Gastrocnemius medialis (tissue), 4 donors: ENCODE results near the gene THSD4. TPM values are rescaled to one million over a fixed set of nuclear protein-coding genes. Genes with fewer than 3 reads are reported as not detected.

ENCODE experiments used
- ATAC-seq, 2 donors: fragments of 150-250 bp; one replicate each; pipeline ENCODE4 v1.9.1; 2016
- DNase-seq, 2 donors: peaks; one replicate each; pipeline ENCODE4 v3.0.0-alpha.2; 2019
- H3K27ac ChIP-seq, 4 donors: fragments of 200-600 bp; sonication (generic); 1 replicate in 1 of 4; 2 replicates in 3 of 4; pipeline ENCODE4 v1.5.1; 2016 to 2018; ENCODE audit warnings: mild to moderate bottlenecking in 2 of 4, moderate library complexity in 1 of 4
- H3K27me3 ChIP-seq, 3 donors: fragments of 200-600 bp; sonication (generic) in 2 of 3; 1 replicate in 1 of 3; 2 replicates in 2 of 3; pipeline versions ENCODE4 v1.5.1 to v1.6.0; 2016 to 2019; ENCODE audit warnings: mild to moderate bottlenecking in 1 of 3, moderate library complexity in 1 of 3
- H3K36me3 ChIP-seq, 2 donors: fragments of 200-600 bp; sonication (generic) in 1 of 2; one replicate each; pipeline ENCODE4 v1.5.1; 2017 to 2018
- H3K4me1 ChIP-seq, 2 donors: fragments of 200-600 bp; sonication (generic) in 1 of 2; one replicate each; pipeline ENCODE4 v1.5.1; 2016 to 2017; ENCODE audit warnings: mild to moderate bottlenecking in 2 of 2
- H3K4me3 ChIP-seq, 4 donors: fragments of 200-600 bp; sonication (generic) in 3 of 4; 1 replicate in 1 of 4; 2 replicates in 3 of 4; pipeline ENCODE4 v1.5.1; 2016 to 2019; ENCODE audit warnings: mild to moderate bottlenecking in 2 of 4
- H3K9me3 ChIP-seq, 3 donors: fragments of 200-600 bp; sonication (generic) in 2 of 3; 1 replicate in 1 of 3; 2 replicates in 2 of 3; pipeline ENCODE4 v1.5.1; 2016 to 2019
- CTCF ChIP-seq, 5 experiments: fragments of 450-650 bp in 3 of 5; fragments of 200-600 bp in 2 of 5; sonication (generic) in 2 of 5; IDR thresholded peaks in 4 of 5; conservative IDR thresholded peaks in 1 of 5; 1 replicate in 4 of 5; 2 replicates in 1 of 5; pipeline ENCODE4 v1.5.1; 2016 to 2019; ENCODE audit warnings: antibody characterized with exemption in 5 of 5, mild to moderate bottlenecking in 3 of 5, moderate library complexity in 3 of 5
- POLR2A ChIP-seq, 2 donors: fragments of 450-650 bp; IDR thresholded peaks; one replicate each; pipeline ENCODE4 v1.6.1; 2017; ENCODE audit warnings: antibody characterized with exemption in 2 of 2, mild to moderate bottlenecking in 2 of 2, moderate library complexity in 2 of 2
- in situ Hi-C, 4 donors: fragments of 200-750 bp; cut with MboI; loops; one replicate each; pipeline versions ENCODE4 v1.15.0 to v1.8.0; 2017; ENCODE audit warnings: low sequenced_read_pairs in 4 of 4
- intact Hi-C: fragments of 100-400 bp; cut with DNase I; formaldehyde crosslinking; loops from one replicate; pipeline ENCODE4 v1.15.1; 2023; ENCODE audit warnings: low total_unique reads
- total RNA-seq, 4 donors: library from RNA; depleted of rRNA; stranded (reverse); fragments of >200 nt; gene quantifications; one replicate each; pipeline versions ENCODE4 v1.1.0 to v1.2.3, GENCODE V29; 2016

THSD4 gene
- total RNA-seq: 1 to 10 TPM in 1 of 4 donors, under 1 TPM in 3; 0.35 to 3.1 (median 0.60) TPM

GRCh38 chr15:71114887-71115566 lies at the start of gene THSD4:
TSS of gene THSD4 (plus strand) at chr15:71115471.
- DNase-seq (peak; percentile 18 to 60), ATAC-seq (peak; percentile 73 to 89)
- Histone ChIP-seq H3K36me3 (no peaks in the 10 kb centered on the region), H3K27me3 (no peaks in the 10 kb centered on the region), H3K27ac (peak within 1 kb of the TSS in 3 of 4 donors; percentile 65 to 79 (median 76)), H3K9me3 (no peaks in the 10 kb centered on the region), H3K4me3 (peak within 1 kb of the TSS; percentile 60 to 71 (median 64)), H3K4me1 (peaks cover 10 to 13% of the 10 kb centered on the region in 2 donors)
- intact Hi-C loops (loop anchor here (1.0 to 10.0 kb wide), 4 partner anchors 37 to 325 kb away; no protein-coding TSS in a partner anchor), in situ Hi-C loops (loop anchor here (5.0 to 25.0 kb wide), 3 partner anchors 222 to 330 kb away; no protein-coding TSS in a partner anchor)
- TF ChIP-seq CTCF (IDR thresholded peaks at IDR 0.05 in 4 of 5, conservative IDR thresholded peaks at IDR 0.05 in 1 of 5) (peak; percentile 93 to 99 (median 96)), POLR2A (IDR thresholded peaks at IDR 0.05) (no peak)

- no peak for ATAC-seq
- no peak overlapping the region for H3K4me3 ChIP-seq
- in situ Hi-C loops: no loop called here
- no peak for DNase-seq
- no peaks in the 10 kb centered on the region for H3K4me1 ChIP-seq
- H3K36me3 ChIP-seq: no peaks in the 10 kb centered on the region
- intact Hi-C loops: no loop called here
- no peaks in the 10 kb centered on the region for H3K27me3 ChIP-seq
- H3K9me3 ChIP-seq: no peaks in the 10 kb centered on the region
- TF ChIP-seq CTCF (IDR thresholded peaks at IDR 0.05 in 4 of 5, conservative IDR thresholded peaks at IDR 0.05 in 1 of 5): no peak
- no peak for TF ChIP-seq POLR2A (IDR thresholded peaks at IDR 0.05)
- H3K27ac ChIP-seq: no peak overlapping the region
Observed at GRCh38 chr15:71066983-71067382, 48.3 kb upstream of the THSD4 start.

GRCh38 chr15:71069693-71070092 lies 45.6 kb upstream of the THSD4 start:
- H3K27me3 ChIP-seq: no peaks in the 10 kb centered on the region
- no peak overlapping the region for H3K27ac ChIP-seq
- in situ Hi-C loops: no loop called here
- H3K4me1 ChIP-seq: no peaks in the 10 kb centered on the region
- H3K9me3 ChIP-seq: no peaks in the 10 kb centered on the region
- no peaks in the 10 kb centered on the region for H3K36me3 ChIP-seq
- ATAC-seq: no peak
- TF ChIP-seq POLR2A (IDR thresholded peaks at IDR 0.05) (no peak), CTCF (IDR thresholded peaks at IDR 0.05 in 4 of 5, conservative IDR thresholded peaks at IDR 0.05 in 1 of 5) (no peak)
- no peak for DNase-seq
- intact Hi-C loops: no loop called here
- H3K4me3 ChIP-seq: no peak overlapping the region

GRCh38 chr15:71071529-71071928 lies 43.7 kb upstream of the THSD4 start:
- intact Hi-C loops: no loop called here
- no peak for TF ChIP-seq POLR2A (IDR thresholded peaks at IDR 0.05)
- no peak for TF ChIP-seq CTCF (IDR thresholded peaks at IDR 0.05 in 4 of 5, conservative IDR thresholded peaks at IDR 0.05 in 1 of 5)
- no peak for ATAC-seq

More at GRCh38 chr15:71071529-71071928, 43.7 kb upstream of the THSD4 start:
- Histone ChIP-seq H3K4me3 (no peak overlapping the region), H3K36me3 (no peaks in the 10 kb centered on the region), H3K27ac (no peak overlapping the region), H3K4me1 (no peaks in the 10 kb centered on the region), H3K9me3 (no peaks in the 10 kb centered on the region), H3K27me3 (no peaks in the 10 kb centered on the region)
- DNase-seq: no peak
- in situ Hi-C loops: no loop called here
